HK-2 (cell line): Measurements from ENCODE around the gene OR2T1.
"Not testable (repeated sequence)": the region's sequence is repeated elsewhere in the genome, so short reads cannot be mapped to it uniquely, and the experiment has no call there.

Experiments used
- DNase-seq: peaks from one replicate; pipeline ENCODE4 v3.0.0-alpha.2; 2018; ENCODE audit not compliant: unreplicated experiment

Gene OR2T1, protein sequence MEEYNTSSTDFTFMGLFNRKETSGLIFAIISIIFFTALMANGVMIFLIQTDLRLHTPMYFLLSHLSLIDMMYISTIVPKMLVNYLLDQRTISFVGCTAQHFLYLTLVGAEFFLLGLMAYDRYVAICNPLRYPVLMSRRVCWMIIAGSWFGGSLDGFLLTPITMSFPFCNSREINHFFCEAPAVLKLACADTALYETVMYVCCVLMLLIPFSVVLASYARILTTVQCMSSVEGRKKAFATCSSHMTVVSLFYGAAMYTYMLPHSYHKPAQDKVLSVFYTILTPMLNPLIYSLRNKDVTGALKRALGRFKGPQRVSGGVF

DNA sequence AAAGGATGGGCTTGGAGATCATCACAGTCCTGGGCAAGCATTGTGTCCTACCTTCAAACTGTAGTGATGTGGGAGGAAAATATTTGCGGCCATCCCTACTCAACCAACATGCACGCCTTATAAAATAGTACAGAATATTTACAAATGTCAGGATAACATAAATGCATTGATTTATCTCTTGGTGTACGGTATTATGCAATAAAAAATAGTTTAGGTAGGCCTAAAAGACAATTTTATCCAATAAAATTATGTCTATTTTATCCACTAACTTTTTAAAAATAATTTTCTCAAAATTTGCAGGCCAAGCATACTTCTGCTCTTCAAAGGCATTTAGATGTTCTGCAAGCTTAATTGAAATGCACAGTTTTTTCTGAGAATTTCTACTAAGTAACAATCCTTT lies at the start of gene OR2T1:
Gene OR2T1, plus strand, starts transcription at position 301 of the 400 bp plus-strand sequence. CDS start 3,100 bp downstream, outside the sequence.
- DNase-seq: no peak

DNA sequence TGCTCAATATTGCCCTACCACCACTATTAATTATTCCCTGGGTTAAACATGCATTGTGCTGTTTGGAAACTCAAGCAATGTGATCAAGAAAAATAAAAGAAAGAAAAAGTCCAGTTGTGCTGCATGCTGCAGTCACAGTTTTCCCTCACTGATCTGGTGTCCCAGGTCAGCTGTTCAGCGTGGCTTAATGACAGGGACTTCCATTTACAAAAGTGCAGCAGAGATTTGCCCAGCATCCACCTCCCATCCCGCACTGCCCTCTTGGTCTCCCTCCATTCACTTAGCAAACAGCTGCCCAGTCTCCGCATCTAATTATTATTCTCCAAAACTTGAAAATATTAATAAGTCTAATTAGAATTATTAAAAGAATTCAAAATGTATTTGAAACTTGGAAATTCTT lies 43.4 kb upstream of the OR2T1 start:
- no peak for DNase-seq

DNA sequence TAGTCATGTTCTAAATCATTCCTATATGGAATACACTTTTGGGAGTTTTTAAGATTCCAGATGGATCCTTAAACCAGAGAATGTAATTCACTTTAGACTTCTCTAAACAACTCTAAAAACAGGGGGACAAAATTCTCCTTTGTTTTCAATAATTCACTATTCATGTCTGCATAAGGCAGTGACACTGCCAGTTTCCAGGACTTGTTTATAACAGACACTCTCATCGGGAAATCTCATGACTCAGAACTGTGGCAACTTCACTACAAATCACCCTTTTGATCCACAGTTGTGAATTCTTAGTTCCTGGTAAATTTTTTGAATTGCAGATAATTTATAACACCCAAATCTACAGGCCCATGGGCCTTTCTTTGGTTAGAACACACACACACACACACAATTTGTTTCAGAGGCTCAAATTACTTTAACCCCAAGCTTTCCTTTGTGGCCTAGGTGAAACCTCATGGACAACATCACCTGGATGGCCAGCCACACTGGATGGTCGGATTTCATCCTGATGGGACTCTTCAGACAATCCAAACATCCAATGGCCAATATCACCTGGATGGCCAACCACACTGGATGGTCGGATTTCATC lies 41.6 kb upstream of the OR2T1 start, which contains the start of gene OR2T4:
Gene OR2T4, plus strand, starts transcription at position 545 of the 595 bp plus-strand sequence. Its CDS starts 0 bp downstream, at position 545.
- DNase-seq: no peak

DNA sequence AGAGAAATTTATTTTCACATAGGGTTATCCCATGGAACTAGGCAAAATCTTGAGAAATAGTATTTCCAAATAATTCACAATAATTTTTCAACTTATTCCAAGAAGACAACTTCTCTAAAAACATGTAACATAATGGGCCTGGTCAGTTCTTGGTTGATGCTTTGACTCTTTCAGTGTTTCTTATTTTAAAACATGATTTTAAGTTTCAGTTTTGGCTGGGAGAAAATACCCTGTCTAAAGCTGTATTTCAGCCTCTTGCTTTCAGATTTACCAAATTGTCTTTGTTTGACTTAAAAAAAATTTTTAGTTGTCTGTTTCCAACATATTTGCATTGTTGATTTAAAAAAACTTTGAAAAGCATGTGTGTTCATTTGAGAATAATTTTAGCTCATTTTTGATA lies 36.2 kb upstream of the OR2T1 start:
- DNase-seq: no peak

DNA sequence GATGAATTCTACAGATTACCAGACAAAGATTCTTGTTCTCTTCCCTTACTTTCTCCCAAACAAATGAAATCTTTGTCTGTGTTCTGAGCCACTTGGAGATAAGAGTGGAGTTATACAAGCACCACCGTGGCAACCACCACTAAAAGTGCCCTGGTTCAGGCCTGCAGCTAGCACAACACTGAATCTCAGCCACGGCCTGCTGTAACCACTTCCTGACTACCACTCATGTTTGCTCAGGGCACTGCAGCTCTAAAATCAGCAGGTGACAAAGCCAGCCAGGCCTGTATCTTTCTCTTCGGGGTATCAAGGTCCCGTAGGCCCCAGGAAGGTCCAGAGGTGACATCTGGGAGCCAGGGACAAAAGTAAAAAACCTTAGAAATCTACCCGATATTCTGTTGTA lies 30.5 kb upstream of the OR2T1 start:
- DNase-seq: no peak

DNA sequence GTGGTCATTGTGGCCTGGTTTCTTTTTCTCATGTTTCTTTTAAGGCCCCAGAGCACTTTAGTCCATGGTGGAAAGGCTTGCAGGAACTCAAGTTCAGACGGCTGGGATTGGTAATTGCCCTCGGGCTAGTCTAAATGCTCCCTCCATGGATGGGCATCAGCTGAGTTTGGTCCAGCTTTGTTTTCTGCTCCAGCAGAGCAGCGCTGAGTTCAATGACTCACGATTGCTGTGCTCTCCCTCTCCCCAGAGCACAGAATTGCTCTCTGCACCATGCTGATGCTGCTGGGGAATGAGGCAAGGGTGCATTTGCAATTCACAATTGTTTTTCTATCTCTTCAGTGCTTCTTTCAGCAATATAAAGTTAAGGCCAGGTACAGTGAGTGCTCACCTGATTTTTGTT lies 29.1 kb upstream of the OR2T1 start:
- DNase-seq: no peak

GRCh38 chr1:248375446-248375845 lies 27.4 kb upstream of the OR2T1 start, which contains the start of gene OR2T6:
OR2T6 (plus strand) TSS chr1:248375746; CDS start chr1:248387609, 11,863 bp downstream.
- DNase-seq: no peak

DNA sequence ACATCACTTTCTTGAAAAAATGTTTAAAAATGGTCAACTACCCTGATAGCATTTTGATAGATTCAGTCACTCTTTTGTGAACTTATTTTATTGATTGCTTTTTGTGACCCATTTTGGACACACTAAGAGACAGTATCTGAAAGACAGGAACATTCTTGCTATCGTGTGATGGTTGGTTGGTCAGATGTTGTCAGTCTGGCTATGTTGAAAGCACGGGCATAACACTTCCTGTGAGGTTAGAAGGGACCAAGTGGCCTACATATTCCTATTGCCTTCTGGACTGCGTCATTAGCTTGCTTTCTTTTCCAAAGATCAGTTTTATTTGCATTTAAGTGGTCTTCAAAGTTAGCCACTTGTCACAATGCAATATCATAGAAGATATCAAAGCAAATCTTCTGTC lies 25.9 kb upstream of the OR2T1 start:
- DNase-seq: no peak

GRCh38 chr1:248380854-248381253 lies 22.0 kb upstream of the OR2T1 start:
- DNase-seq: no peak

GRCh38 chr1:248388426-248388825 lies 14.4 kb upstream of the OR2T1 start:
- DNase-seq: no peak

- no peak for DNase-seq
These were observed 9.8 kb upstream of the OR2T1 start for GRCh38 chr1:248393050-248393449.

GRCh38 chr1:248404024-248404423 lies 1.2 kb downstream of the OR2T1 start:
- DNase-seq: no peak

- no peak for DNase-seq
These were observed 4.2 kb downstream of the OR2T1 start for GRCh38 chr1:248406721-248407692.

- DNase-seq: no peak
These were observed 13.4 kb downstream of the OR2T1 start for GRCh38 chr1:248416226-248416625.

DNA sequence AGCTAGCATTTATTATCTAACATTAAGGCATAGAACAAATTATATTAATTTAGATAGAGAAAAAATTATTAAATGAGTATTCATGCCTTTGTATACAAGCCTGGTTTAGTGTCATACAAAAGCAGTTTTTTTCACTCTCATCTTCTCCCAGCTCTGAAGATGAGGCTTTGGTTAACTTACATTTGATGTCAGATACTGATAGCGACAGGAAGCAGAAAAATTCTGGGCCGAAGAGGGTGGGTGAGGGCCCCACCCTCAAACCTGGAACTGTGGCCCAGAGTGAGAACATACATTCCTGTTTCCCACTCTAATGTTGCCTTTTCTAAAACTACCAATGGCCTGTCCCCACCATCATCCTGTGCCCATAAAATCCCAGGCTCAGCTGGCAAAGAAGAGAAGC lies 15.0 kb downstream of the OR2T1 start:
- no peak for DNase-seq

GRCh38 chr1:248421384-248421783 lies 18.5 kb downstream of the OR2T1 start:
- peak; percentile 2 for DNase-seq

DNA sequence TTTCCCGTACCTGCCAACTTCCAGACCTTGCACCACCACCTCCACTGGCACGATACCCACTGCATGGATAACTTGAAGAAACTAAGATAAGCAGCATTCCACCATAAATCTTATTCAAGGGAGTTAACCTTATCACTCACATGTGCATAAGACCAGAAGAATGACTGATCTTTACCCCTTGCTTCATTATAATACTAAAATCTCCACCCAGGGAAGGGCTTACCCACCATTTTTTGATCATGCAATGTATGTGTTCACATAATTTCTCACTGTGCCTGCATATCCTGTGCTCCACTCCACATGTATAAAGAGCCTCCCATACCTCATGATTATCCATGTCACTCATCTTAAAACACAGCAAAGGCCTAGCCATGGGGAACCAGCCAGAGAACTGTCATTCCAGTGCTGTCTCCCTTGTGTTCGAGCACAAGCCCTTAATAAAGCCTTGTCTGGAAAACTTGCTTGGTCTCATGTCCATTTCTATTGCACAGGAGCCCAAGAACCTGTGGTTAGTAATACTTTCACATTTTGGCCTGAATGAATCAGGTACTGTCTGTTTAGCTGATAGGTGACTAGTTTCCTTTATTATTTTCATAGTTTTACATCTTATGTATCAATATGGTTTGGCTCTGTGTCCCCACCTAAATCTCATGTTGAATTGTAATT lies 24.8 kb downstream of the OR2T1 start:
- DNase-seq: not testable (repeated sequence)

- not testable (repeated sequence) for DNase-seq
These were observed 25.3 kb downstream of the OR2T1 start for GRCh38 chr1:248428192-248428533.

GRCh38 chr1:248431683-248432082 lies 28.8 kb downstream of the OR2T1 start:
- DNase-seq: not testable (repeated sequence)

DNA sequence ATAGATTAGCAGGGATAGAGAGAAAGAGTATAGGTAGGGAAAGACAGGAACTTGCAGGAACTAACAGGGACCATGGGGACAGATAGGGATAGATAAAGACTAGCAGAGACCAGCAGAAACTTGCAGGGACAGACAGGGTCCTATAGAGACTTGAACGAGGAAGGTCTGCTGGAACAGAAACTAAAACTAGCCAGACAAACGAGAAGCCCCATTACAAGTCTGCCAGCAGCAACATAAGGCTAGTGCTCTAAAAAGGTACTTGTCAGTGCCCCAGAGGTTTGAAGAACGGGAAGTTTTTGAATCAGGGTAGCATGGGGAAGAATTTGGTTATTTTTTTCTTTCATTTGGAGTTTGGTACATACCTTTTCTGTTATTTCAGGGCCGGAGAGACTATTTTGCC lies 29.4 kb downstream of the OR2T1 start:
- DNase-seq: not testable (repeated sequence)

DNA sequence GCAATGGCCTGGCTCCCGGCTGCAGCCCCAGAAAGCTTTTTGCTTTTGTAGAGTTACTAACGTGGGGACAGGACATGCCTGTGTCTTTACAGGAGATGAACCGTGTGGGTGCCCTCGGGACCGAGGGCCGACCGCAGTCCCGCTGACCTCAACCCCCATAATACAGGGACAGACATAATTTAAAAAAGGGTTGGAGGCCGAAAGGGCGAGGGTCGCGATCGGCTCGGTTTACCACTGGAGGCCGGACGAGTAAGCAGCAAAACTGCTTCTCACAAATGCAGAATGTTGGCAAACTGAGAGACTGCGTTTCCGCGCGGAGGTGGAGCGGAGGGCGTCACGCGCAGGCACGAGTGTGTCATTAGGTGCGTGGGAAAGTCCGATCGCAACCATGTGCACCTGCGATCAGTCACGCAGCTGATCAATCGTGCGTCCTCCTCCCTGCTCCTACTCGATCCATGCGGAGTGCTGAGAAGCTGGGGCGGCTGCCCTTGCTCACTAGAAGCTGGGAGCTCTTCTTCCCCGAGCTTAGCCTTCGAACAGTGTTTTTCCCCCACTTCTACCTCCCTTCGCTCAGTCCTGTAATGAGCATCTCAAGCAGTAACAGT lies 31.1 kb downstream of the OR2T1 start:
- DNase-seq: not testable (repeated sequence)
